ENCODE data around the gene PORCN.
"Not testable (repeated sequence)": the region's sequence is repeated elsewhere in the genome, so short reads cannot be mapped to it uniquely, and the experiment has no call there.

Gene PORCN

GRCh38 chrX:48530736-48531135 lies 21.9 kb downstream of the PORCN start:
- no peak overlapping the region for H3K4me3 ChIP-seq (ENCODE audit: low read length)

GRCh38 chrX:48531358-48531959 lies 22.7 kb downstream of the PORCN start:
- TF ChIP-seq ZNF274 (IDR thresholded peaks at IDR 0.05; ENCODE audit: low read depth, low read length), result no peak
- no peak overlapping the region for H3K4me3 ChIP-seq (ENCODE audit: low read length)

More at GRCh38 chrX:48530736-48531135, 21.9 kb downstream of the PORCN start:
- no peak for TF ChIP-seq ZNF274 (IDR thresholded peaks at IDR 0.05; ENCODE audit: low read depth, low read length)

- no peak for TF ChIP-seq ZNF274 (IDR thresholded peaks at IDR 0.05; ENCODE audit: low read depth, low read length)
- H3K4me3 ChIP-seq (ENCODE audit: low read length), result no peak overlapping the region
Measured at GRCh38 chrX:48532161-48532560, 23.4 kb downstream of the PORCN start.

- no peak for TF ChIP-seq ZNF274 (IDR thresholded peaks at IDR 0.05; ENCODE audit: low read depth, low read length)
- no peak overlapping the region for H3K4me3 ChIP-seq (ENCODE audit: low read length)
Measured at GRCh38 chrX:48533165-48533564, 24.4 kb downstream of the PORCN start.

- no peak overlapping the region; the same call in 1 of the 2 replicates for H3K4me3 ChIP-seq (ENCODE audit: low read length)
- TF ChIP-seq ZNF274 (IDR thresholded peaks at IDR 0.05; ENCODE audit: low read depth, low read length), result no peak
Measured at GRCh38 chrX:48538641-48539344, 30.0 kb downstream of the PORCN start.

GRCh38 chrX:48539345-48540027 lies 30.7 kb downstream of the PORCN start, which contains the start of gene TBC1D25:
TBC1D25 (plus strand) TSS chrX:48539714; CDS start chrX:48539798, 84 bp downstream.
- peak within 1 kb of the TSS; percentile 72 for H3K4me3 ChIP-seq (ENCODE audit: low read length)
- TF ChIP-seq ZNF274 (IDR thresholded peaks at IDR 0.05; ENCODE audit: low read depth, low read length), result no peak

GRCh38 chrX:48540028-48540375 lies 31.2 kb downstream of the PORCN start:
- peak overlapping the region; percentile 72 for H3K4me3 ChIP-seq (ENCODE audit: low read length)
- no peak for TF ChIP-seq ZNF274 (IDR thresholded peaks at IDR 0.05; ENCODE audit: low read depth, low read length)

- peak overlapping the region; percentile 72 for H3K4me3 ChIP-seq (ENCODE audit: low read length)
- TF ChIP-seq ZNF274 (IDR thresholded peaks at IDR 0.05; ENCODE audit: low read depth, low read length), result no peak
Measured at GRCh38 chrX:48540480-48540879, 31.7 kb downstream of the PORCN start.

- TF ChIP-seq ZNF274 (IDR thresholded peaks at IDR 0.05; ENCODE audit: low read depth, low read length), result no peak
- peak overlapping the region; percentile 72; the same call in 1 of the 2 replicates for H3K4me3 ChIP-seq (ENCODE audit: low read length)
Measured at GRCh38 chrX:48541140-48541814, 32.5 kb downstream of the PORCN start.

- TF ChIP-seq ZNF274 (IDR thresholded peaks at IDR 0.05; ENCODE audit: low read depth, low read length), result no peak
- H3K4me3 ChIP-seq (ENCODE audit: low read length), result no peak overlapping the region
Measured at GRCh38 chrX:48548871-48549270, 40.1 kb downstream of the PORCN start.

GRCh38 chrX:48555731-48556325 lies 47.0 kb downstream of the PORCN start:
- not testable (repeated sequence) for H3K4me3 ChIP-seq (ENCODE audit: low read length)

GRCh38 chrX:48558271-48558670 lies 49.5 kb downstream of the PORCN start:
- TF ChIP-seq ZNF274 (IDR thresholded peaks at IDR 0.05; ENCODE audit: low read depth, low read length), result no peak
- no peak overlapping the region for H3K4me3 ChIP-seq (ENCODE audit: low read length)

- no peak for TF ChIP-seq ZNF274 (IDR thresholded peaks at IDR 0.05; ENCODE audit: low read depth, low read length)
- no peak overlapping the region for H3K4me3 ChIP-seq (ENCODE audit: low read length)
Measured at GRCh38 chrX:48559636-48560035, 50.8 kb downstream of the PORCN start.

- TF ChIP-seq ZNF274 (IDR thresholded peaks at IDR 0.05; ENCODE audit: low read depth, low read length), result no peak
Measured at GRCh38 chrX:48560056-48560455, 51.3 kb downstream of the PORCN start.

More at GRCh38 chrX:48560056-48560455, 51.3 kb downstream of the PORCN start:
- H3K4me3 ChIP-seq (ENCODE audit: low read length), result no peak overlapping the region

Measured in GM08714 (cell line).